ENCODE data around the gene RNF144A.
"Not testable (repeated sequence)": the region's sequence is repeated elsewhere in the genome, so short reads cannot be mapped to it uniquely, and the experiment has no call there.

Gene RNF144A

DNA sequence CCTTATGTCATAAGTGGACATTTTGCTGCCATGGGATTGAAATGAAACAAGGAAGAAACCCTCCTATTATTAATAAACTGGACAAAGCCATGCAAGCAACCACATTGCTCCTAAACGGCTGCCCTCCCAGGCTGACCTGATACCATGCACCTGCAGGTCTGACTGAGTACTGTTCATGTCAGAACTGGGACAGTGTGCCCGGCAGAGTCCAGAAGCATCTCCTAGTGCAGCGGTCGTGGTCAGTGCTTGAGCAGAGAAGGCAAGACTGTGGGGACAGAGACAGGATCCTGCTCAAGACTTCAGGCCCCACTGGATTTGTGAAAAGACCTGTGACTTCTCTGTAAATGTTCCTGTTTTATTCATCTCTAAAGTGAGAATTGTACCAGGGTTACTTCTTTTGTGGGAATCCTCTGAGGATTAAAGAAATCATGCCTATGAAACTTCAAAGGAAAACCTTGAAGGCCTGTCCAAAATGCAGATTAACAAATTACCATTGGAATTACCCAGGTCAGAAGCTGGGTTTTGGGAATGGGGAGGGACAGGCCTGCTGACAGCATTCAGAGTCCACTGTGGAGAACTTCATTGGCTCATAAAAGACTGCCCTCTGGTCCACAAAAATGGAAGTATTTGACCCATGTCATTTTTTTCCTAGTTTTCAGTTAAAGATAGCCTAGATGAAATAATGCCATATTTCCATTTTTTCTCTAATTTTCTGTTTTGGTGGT is 13.9 kb downstream of the RNF144A start:
- no peak for DNase-seq

GRCh38 chr2:6931753-6932152 is 14.5 kb downstream of the RNF144A start:
- no peak for DNase-seq

- no peak for DNase-seq
Measured at GRCh38 chr2:6932206-6932605, 15.0 kb downstream of the RNF144A start.

GRCh38 chr2:6932828-6933227 is 15.6 kb downstream of the RNF144A start:
- no peak for DNase-seq

- no peak for DNase-seq
Measured at GRCh38 chr2:6933911-6934310, 16.7 kb downstream of the RNF144A start.

GRCh38 chr2:6934345-6934744 is 17.1 kb downstream of the RNF144A start:
- DNase-seq: no peak

DNA sequence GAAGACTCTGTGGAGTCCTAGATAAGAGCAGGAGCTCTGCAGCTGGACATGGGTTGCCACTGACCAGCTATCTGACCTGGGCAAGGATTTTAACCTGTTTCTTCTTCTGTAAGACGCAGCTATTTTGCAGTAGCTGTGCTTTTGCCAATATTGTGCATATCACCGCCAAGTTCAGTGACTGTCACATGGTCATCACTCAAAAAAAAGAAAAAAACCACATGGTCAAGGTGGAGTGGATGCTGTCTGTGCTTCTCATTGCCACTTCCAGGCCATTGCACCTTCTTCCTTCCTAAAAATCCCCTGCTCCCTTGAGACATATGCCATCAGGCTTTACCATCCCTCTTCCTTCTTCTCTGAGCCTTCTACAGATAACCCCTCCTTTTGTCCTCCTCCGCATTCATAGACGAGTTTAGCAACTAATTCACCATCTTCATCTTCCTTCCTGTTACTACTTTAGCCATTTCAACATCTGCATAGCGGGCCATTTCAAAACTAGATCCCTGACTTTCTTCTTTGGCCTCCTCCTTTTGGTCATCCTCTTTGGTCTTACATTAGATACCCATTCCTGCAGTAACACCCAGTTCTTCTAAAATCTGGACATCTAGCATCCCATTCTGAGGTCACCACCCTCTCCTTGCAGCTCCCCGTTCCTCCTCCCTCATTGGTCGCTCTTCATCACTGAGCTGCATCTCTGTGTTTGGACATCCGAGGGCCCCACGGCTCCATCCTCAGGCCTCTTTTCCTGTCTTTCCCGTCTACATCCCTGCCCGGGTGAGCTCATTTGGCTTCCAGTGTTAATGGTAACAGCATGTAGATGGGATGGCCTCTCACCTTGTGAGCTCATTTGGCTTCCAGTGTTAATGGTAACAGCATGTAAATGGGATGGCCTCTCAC is 17.8 kb downstream of the RNF144A start:
- DNase-seq: no peak

- DNase-seq: not testable (repeated sequence)
Measured at GRCh38 chr2:6935652-6936020, 18.4 kb downstream of the RNF144A start.

- DNase-seq: no peak
Measured at GRCh38 chr2:6937157-6937556, 19.9 kb downstream of the RNF144A start.

GRCh38 chr2:6937582-6937981 is 20.4 kb downstream of the RNF144A start:
- DNase-seq: no peak

DNA sequence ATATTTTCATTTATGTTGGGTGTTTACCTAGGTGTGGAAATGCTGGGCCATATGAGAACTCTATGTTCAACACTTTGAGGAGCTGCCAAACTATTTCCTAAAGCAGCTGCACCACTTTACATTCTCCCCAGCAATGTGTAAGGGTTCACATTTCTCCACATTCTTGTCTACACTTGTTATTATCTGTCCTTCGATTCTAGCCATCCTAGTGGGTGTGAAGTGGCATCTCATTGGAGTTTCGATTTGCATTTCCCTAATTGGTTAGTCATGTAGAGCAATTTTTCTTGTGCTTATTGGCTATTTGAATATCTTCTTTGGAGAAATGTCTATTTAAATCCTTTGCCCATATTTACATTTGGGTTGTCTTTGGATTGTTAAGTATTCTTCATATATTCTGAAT is 21.9 kb downstream of the RNF144A start:
- no peak for DNase-seq

- no peak for DNase-seq
Measured at GRCh38 chr2:6940820-6941219, 23.6 kb downstream of the RNF144A start.

DNA sequence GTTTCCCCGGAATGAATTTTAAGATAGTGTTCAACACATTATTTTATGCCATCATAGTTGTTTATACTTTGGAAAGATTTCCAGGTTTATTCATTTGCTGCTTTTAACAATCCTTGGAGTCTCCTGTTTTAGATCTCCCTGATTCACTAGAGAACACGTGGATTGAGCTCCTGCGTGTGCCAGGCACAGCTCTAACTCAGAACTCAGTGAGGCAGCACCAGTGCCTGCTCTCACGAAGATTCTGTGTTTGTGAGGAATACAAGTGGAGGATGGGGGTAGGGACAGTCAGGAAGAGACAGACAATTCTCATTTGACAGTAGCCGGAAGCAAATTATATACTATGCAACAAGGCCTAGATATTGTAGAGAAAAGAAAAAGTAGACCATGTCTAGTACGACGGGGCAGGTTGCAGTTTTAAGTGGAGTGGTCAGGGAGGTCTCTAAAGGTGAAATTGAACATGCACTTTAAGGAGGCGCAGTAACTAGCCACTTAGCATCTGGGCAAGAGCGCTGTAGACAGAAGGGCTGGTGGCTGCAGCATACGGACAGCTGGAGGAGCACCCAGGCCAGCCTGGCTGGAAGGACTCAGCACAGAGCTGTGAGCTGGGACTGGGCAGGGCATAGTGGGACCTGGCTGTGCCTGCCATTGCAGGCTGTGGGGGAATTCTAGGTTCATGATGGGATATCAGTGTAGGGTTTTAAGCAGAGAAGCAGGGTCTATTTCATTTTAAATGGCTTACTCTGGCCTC is 24.3 kb downstream of the RNF144A start:
- DNase-seq: no peak

- DNase-seq: no peak
Measured at GRCh38 chr2:6942848-6943247, 25.6 kb downstream of the RNF144A start.

- DNase-seq: no peak
Measured at GRCh38 chr2:6943523-6943922, 26.3 kb downstream of the RNF144A start.

DNA sequence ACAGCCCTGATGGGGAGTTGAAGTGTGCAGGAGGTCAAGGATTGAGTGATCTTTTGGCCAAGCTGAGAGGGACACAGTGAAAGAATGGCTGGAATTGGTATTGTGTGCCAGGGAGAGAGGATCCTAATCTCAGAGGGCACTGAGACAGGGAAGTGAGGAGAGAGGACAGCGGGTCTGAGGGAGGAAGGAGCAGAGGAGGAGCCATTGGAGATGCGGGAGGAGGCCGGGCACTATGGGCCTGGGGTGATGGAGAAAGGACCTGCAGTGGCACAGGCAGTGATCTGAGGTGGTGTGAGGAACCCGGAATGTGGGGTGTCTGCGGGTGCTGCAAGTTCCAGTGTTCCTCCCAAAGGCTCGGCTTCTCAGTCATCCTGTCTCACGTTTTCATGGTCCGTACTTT is 26.8 kb downstream of the RNF144A start:
- no peak for DNase-seq

DNA sequence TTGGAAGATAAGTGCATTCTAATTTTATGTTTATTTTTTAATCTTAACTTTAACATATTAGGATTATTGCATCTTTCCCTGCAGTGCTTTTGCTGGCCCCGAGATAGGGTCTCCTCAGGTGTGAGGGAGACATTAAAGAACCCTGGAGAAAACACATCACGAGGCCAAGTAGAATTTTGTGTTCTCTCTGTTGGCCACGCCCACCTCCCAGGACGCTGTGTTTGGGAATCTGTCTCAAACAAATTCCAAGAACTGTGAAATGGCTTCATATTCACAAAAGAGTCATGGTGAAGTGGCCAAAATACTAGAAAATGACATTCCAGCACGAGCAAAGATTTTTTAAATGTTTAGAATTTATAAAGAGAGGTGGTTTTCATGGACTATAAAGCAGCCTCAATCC is 27.3 kb downstream of the RNF144A start:
- no peak for DNase-seq

DNA sequence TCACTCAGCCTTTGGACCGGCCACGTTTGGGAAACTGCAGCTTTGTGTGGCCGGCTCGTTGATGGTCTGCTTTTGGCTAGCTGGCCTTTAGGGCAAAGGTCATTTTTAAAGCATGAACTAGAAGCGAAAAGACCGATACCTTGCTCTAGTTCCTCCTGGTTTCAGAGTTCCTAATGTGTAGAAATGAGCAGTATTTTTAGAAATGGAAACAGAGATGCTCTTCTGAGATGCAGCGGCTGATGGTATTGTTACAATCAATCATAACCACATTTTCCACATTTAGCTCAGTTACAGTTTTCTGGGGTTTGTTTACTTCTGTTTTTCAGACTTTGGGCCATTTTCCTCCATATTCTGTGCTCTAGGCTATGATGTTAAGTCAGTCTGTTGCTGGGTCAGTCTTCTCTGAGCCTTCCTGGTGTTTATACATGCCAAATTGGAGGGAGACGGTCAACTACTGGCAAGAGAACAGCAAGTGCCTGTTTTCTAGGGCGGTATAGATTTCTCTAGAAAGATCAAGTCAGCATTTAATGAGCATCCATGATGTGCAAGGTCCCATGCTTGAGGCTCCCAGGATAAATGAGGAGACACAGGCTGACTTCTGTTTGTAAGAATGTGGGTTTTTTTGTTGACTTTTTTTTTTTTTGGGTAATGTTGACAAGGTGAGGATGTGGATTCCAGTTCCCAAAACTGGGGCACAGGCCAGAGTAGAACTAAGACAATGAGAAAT is 28.0 kb downstream of the RNF144A start:
- no peak for DNase-seq

- DNase-seq: no peak
Measured at GRCh38 chr2:6945821-6946220, 28.6 kb downstream of the RNF144A start.

- no peak for DNase-seq
Measured at GRCh38 chr2:6946722-6947121, 29.5 kb downstream of the RNF144A start.

DNA sequence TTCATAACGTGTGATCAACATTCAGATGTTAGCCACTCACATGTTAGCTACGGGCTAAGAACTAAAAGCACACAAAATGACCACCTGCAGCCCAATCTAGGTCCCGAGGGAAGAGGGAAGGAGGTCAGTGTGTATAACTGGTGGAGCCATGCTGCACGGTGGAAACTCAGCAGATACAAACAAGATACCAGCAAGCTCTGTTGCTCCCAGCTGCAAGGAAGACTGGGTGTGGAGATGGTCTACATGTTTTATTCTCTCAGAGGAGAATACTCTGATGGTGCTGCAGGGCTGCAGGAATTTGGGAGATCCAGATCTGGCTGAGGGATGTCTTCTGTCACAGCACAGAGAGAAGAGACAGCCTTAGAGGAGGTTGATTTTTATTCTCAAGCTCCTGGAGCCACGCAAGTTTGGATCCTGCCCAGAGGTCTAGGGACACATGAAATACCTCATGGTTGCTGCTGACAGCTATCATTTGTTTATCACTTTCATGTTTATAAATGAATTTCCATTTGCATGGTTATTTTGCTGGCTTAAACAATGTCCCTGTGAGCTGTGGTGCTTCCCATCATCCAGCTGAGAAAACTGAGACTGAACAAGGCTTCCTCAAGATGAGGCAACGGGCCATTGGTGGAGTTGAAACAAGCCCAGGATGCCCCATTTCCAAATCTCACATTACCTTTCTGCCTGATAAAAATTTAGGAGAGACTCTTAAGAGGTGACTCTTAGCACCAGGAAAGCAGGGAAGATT is 30.9 kb downstream of the RNF144A start:
- no peak for DNase-seq

DNA sequence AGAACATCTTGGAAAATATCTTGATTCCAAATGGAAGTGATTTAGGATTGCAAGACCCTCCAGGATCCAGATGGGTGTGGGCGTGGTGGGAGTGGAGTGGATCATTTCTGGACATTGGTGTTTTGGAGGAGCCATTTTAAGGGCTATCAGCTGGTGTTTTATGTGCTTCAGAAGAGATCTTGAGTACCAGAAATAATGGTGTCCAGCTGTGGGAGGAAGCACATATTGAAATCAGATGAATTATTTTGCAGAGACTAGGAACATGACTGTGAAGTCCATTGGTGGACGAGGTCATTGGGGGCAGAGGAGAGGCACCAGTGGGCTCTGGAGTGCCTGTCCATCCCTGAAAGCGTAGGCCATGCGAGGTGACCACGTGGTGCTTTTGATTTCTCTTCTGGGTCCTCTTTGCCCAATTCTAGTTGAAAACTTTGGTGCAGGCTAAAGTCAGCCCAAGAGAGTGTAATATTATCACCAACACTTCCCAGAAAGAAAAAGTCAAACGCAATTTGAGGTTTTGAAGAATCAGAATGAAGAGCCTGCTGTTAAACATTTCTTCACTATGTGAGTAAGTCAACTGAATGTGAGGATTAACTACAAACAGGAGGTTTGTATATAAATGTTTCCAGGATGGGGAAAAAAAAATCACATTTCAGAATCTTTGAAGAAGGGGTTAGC is 31.6 kb downstream of the RNF144A start:
- DNase-seq: no peak

All from T1000 (cell line).